ENCODE measurements around the gene HPGDS.

GRCh38 chr4:94365304-94365703 is 22.7 kb upstream of the HPGDS start:
- TF ChIP-seq POLR2A (IDR thresholded peaks at IDR 0.05): no peak
- no peak for TF ChIP-seq CTCF (IDR thresholded peaks at IDR 0.05)
